Measurements from ENCODE around the gene TSPAN14.

TSPAN14 gene

DNA sequence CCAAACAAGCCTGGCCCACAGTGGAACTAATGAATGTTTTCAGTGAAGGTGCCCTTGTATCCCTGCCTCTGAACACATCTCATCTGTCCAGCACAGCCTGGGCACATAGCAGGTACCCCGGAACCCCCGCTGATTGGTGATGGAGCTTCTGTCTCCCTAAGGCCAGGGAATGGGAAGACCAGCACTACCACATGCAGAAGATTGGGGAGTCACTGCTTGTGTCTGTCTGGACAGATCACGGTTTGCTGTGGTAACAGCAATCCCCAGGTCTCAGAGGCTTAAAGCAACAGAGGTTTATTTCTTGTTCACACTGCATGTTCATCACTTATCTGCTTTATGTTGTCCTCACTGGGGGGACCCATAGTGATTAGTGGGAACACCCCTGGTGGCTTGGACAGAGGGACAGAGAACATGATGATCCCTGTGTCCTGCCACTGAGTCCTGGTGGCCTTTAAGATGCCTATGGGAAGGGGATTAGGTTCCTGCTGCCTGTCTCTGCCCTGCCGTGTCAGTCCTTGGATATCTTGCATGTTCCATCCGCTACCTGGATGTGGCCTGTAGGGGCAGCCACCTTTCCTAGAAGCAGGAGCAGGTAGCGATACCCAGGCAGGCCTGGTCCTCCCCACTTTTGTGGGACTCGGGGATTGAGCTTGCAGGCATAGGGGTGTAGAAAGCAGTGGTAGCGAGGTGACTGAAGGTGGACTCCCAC, 3.6 kb downstream of the TSPAN14 start:
- no peak for DNase-seq

DNA sequence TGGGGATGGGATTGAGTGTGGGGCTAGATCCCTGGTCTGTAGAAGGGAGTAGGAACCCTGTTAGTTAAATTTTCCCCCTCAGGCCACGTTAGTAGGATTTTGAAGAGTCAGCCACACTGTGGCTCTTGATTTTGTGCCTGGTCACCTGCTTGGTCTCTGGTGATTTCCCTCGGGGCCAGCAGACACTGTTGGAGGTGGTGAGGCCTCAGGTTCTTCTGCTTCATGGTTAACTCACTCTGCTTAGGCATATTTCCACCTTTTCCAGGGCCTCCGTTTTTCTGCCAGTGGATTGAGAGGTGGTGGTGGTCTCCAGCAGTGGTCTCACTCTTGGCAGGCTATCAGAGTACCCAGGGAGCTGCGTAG, 4.1 kb downstream of the TSPAN14 start:
- no peak for DNase-seq

- DNase-seq = no peak
Observed at GRCh38 chr10:80458638-80459037, 4.5 kb downstream of the TSPAN14 start.

- DNase-seq = no peak
Observed at GRCh38 chr10:80459047-80459865, 5.1 kb downstream of the TSPAN14 start.

GRCh38 chr10:80460399-80461207, 6.5 kb downstream of the TSPAN14 start:
- no peak for DNase-seq

GRCh38 chr10:80461208-80462183, 7.4 kb downstream of the TSPAN14 start:
- DNase-seq = no peak

DNA sequence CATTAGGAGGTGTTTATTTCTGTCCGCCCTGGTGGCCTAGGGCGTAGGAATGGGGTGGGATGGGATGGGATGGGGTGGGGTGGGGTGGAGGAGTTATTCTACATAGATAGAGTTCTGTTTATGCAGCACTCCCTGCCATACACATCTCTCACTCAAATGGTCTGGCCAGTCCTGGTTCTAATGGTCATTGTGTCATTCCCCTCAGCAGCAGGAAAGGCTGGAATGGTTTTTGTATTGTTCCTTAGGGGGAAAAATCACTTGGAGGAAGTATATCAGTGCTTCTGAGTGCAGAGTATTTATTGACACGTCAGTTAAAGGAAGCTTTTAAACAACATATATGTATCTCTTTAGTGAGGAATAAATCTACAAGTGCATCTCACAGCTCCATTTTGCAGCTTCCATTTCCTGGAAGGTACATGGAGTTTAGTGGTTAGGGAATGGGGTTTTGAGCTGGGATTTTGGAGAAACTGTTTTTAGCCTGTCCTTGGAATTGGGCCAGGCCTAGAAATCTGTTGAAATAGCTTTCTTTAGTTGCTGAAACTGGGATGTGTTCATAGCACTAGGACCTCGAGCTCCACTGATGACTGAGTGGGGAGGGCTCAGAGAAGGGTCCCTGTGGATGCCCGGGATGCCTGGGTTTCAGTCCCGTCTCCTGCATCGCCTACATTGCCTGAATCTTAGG, 8.3 kb downstream of the TSPAN14 start:
- no peak for DNase-seq

DNA sequence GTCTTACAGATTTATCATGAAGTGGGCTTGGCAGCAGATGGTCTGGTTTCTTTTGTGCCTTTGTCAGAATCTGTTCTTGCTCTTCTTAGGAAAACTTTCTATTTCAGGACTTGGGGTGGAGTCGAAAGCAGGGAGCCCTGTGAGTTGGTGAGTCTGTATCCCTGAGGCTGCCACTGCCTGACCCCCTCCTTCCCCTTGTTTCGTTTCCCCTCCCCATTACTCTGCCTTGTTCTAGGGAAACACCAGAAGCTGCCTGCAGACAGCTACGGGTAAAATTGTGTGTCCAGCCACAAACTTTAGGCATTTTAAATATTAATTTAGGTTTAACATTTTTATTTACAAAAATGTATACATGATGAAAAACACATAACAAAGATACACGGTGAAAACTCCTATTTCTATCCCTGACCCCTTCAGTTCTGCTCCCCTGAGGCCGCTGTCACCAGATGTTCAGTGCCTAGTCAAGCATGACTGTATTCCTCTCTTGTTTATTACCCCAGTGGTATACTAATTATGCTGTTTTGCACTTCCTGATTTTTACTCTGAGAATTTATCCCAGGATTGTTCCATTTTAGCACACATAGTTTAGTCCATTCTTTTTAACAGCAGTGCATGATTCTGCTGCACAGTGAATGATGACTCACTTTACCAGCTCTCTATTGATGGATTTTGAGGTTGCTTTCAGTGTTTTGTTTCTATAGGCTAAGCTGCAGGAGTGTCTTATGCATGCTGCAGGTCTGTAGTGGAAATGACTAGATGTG, 9.1 kb downstream of the TSPAN14 start:
- DNase-seq = no peak

- no peak for DNase-seq
Observed at GRCh38 chr10:80463868-80464267, 9.8 kb downstream of the TSPAN14 start.

DNA sequence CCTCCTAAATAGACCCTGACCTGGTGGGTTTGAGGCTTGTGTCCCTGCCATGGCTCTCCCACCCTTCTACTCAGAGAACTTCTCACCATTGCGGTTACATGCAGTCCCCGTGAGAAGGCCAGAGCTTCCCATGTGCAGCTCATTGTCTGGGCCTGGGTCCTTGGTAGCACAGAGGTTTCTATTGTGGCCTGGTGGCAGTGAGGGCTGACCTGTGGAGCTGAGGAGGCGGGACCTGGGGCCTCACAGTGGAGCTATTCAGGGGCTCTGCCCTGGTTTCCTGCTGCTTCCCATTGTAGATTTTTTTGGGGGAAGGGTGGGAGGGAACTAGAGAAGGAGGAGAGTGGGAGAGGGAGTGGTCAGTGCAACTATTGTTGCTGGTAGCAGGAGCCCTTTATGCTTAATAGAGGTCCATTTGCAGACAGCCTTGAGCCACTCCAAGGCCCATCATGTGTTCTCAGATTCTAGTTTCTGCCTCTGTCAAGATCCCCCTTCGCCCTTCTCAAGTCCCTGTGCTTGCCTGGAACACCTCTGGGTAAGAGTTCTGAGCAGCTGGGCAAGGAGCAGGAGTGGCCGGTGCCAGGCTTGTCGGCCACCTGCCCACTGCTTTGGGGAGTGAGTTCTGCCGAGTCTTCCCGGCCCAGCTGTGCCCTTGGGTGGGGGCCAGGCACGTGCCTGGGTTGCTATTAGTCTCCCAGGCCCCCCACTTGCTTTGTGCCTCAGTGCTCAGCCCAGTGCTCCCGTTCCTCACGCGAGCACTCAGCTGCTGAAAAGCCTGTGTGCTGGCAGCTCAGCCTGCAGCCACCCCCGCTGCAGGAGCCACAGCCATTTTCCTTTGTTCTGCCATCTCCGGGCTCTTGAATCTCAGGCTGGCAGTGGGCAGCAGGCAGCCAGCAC, 10.7 kb downstream of the TSPAN14 start:
- no peak for DNase-seq

DNA sequence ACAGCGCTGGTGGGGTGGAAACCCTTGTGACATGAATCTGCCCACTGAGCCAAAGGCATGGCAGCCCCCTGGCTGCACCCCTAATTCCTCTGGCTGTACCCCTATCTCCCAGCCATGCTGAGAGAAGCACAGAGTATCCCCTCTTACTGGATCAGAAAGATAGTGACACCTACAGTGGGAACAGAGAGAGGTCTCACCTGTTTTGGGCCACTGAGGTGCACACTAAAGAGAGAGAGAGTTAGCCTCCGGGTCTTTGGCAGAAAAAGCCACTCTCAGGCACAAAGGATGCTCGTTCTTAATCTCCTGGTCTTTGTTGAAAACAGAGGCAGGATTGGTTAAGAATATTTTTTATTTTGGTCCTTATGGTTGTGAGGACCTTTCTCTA, 11.3 kb downstream of the TSPAN14 start:
- DNase-seq = no peak

- DNase-seq = no peak
Observed at GRCh38 chr10:80465839-80466590, 11.9 kb downstream of the TSPAN14 start.

DNA sequence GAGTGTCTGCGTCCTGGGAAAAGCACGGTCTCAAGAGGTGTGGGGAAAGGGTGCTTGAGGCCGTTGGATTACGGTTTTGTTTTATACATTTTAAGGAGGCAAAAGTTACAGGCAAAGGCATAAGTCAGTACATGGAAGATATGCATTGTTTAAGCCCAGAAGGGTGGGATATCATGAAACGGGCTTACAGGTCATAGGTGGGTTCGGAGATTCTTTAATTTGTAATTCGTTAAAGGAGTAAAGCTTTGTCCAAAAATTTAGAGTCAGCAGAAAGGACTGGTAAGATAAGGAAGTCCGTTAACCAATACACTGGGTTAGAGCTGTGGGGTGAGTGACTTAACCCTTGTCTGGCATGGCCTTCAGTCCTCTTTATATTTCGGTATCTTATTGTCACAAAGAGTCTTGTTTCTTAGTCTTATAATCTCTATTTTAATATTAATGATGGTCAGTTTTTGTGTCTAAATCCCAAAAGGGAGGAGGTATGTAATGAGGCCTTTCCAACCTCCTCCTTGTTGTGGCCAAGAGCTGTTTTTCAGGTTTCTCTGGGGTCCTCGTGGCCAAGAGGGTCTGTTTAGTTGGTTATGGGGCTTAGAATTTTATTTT, 12.7 kb downstream of the TSPAN14 start:
- DNase-seq = no peak

GRCh38 chr10:80468002-80468401, 13.9 kb downstream of the TSPAN14 start:
- DNase-seq = no peak

- DNase-seq = no peak
Observed at GRCh38 chr10:80468806-80469421, 14.8 kb downstream of the TSPAN14 start.

- no peak for DNase-seq
Observed at GRCh38 chr10:80470266-80470665, 16.2 kb downstream of the TSPAN14 start.

DNA sequence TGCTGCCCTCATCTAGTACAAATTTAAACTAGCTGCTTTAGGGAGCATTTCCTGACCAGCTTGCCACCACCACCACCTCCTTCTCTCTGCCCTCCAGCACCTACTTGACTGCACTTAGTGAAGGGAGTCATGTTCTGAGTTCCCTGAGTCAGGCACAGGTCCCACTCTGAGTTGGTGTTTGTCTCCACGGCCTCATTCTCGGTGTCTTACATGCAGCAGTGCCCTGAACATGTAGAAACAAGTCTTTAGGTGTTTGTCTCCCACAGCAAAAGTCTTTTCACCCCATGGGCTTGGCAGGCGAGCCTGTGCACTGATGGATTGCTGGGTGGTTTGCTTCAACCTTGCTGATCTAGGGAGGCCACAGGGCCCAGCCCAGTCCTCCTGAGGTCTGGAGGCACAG, 16.9 kb downstream of the TSPAN14 start:
- no peak for DNase-seq

GRCh38 chr10:80471715-80472233, 17.7 kb downstream of the TSPAN14 start:
- DNase-seq = no peak

Measured in RPMI8226 (cell line).